WTC11 (cell line): Measurements from ENCODE around the gene NXF1. TPM values are rescaled to one million over a fixed set of nuclear protein-coding genes. Genes with fewer than 3 reads are reported as not detected.

Experiments
- ATAC-seq: fragments of 200-7000 bp; cut with Tn5 transposase; 2 replicates; pipeline ENCODE4 v1.10.0; 2021; ENCODE audit warnings: mild to moderate bottlenecking, moderate library complexity
- CTCF ChIA-PET: fragments of 300-600 bp; sonication (Branson Sonifier 250); formaldehyde crosslinking; loops from one replicate; lab custom pipeline; 2021; ENCODE audit warnings: antibody characterized with exemption; lab: Charles Lee
- POLR2A ChIA-PET: fragments of 350-600 bp; sonication (Branson Sonifier 250); formaldehyde crosslinking; loops from one replicate; lab custom pipeline; 2021; ENCODE audit warnings: antibody characterized with exemption; lab: Charles Lee
- DNase-seq: peaks from one replicate; pipeline ENCODE4 v3.0.0; 2021; ENCODE audit warnings: low spot score
- H3K27ac Mint-ChIP-seq: 2 replicates; pipeline ENCODE4 v1.8.0; 2021; ENCODE audit warnings: mixed read lengths
- H3K27me3 Mint-ChIP-seq: 2 replicates; pipeline ENCODE4 v1.8.0; 2021; ENCODE audit warnings: low read depth, mild to moderate bottlenecking, moderate library complexity, mixed read lengths
- H3K36me3 Mint-ChIP-seq: 2 replicates; pipeline ENCODE4 v1.8.0; 2021; ENCODE audit warnings: mixed read lengths
- H3K4me1 Mint-ChIP-seq: 2 replicates; pipeline ENCODE4 v1.8.0; 2022; ENCODE audit warnings: mixed read lengths
- H3K4me3 Mint-ChIP-seq: 2 replicates; pipeline ENCODE4 v1.8.0; 2021; ENCODE audit warnings: mild to moderate bottlenecking, moderate library complexity, mixed read lengths
- H3K9me3 Mint-ChIP-seq: 2 replicates; pipeline ENCODE4 v1.8.0; 2021; ENCODE audit warnings: mixed read lengths
- ESRRA ChIP-seq: sonication (generic); formaldehyde crosslinking; IDR thresholded peaks from 2 replicates; pipeline ENCODE4 v1.8.1; 2022; ENCODE audit warnings: mild to moderate bottlenecking, missing genetic modification reagents, borderline replicate concordance
- ETV6 ChIP-seq: sonication (generic); formaldehyde crosslinking; IDR thresholded peaks from 2 replicates; pipeline ENCODE4 v1.8.1; 2022; ENCODE audit warnings: mild to moderate bottlenecking, missing genetic modification reagents
- FOXJ3 ChIP-seq: sonication (generic); formaldehyde crosslinking; IDR thresholded peaks from 2 replicates; pipeline ENCODE4 v1.9.0; 2021; ENCODE audit warnings: missing genetic modification reagents, mild to moderate bottlenecking, borderline replicate concordance
- RELA ChIP-seq: sonication (generic); formaldehyde crosslinking; IDR thresholded peaks from 2 replicates; pipeline ENCODE4 v1.8.1; 2022; ENCODE audit warnings: missing genetic modification reagents, mild to moderate bottlenecking, borderline replicate concordance
- RORB ChIP-seq: fragments of 250-450 bp; sonication (Bioruptor Pico); IDR thresholded peaks from 2 replicates; pipeline ENCODE4 v1.9.0; 2021; ENCODE audit warnings: mild to moderate bottlenecking
- SMAD3 ChIP-seq: sonication (generic); formaldehyde crosslinking; IDR thresholded peaks from 2 replicates; pipeline ENCODE4 v1.8.0; 2022; ENCODE audit warnings: missing genetic modification reagents, mild to moderate bottlenecking, borderline replicate concordance
- SP1 ChIP-seq: sonication (generic); formaldehyde crosslinking; conservative IDR thresholded peaks from 2 replicates; pipeline ENCODE4 v1.8.1; 2022; ENCODE audit warnings: missing genetic modification reagents
- ZNF121 ChIP-seq: sonication (generic); formaldehyde crosslinking; IDR thresholded peaks from 2 replicates; pipeline ENCODE4 v1.8.0; 2023; ENCODE audit warnings: missing genetic modification reagents
- ZNF138 ChIP-seq: sonication (generic); formaldehyde crosslinking; conservative IDR thresholded peaks from 2 replicates; pipeline ENCODE4 v1.8.1; 2022; ENCODE audit warnings: mild to moderate bottlenecking, moderate library complexity, missing genetic modification reagents
- ZNF232 ChIP-seq: sonication (generic); formaldehyde crosslinking; IDR thresholded peaks from 2 replicates; pipeline ENCODE4 v1.8.0; 2022; ENCODE audit warnings: mild to moderate bottlenecking, missing genetic modification reagents
- ZNF671 ChIP-seq: fragments of 250-450 bp; sonication (Bioruptor Pico); IDR thresholded peaks from 2 replicates; pipeline ENCODE4 v1.8.0; 2021; ENCODE audit warnings: mild to moderate bottlenecking
- total RNA-seq: library from RNA; stranded (reverse); gene quantifications from 3 replicates; pipeline ENCODE4 v1.2.3, GENCODE V29; 2021
- TF ChIP-seq, protein P1 (sequence below): sonication (generic); formaldehyde crosslinking; IDR thresholded peaks from 2 replicates; pipeline ENCODE4 v1.8.1; 2022; ENCODE audit warnings: low read depth, missing genetic modification reagents, borderline replicate concordance
- TF ChIP-seq, protein P2 (sequence below): sonication (generic); formaldehyde crosslinking; IDR thresholded peaks from 2 replicates; pipeline ENCODE4 v1.8.1; 2023; ENCODE audit warnings: mild to moderate bottlenecking, moderate library complexity, missing genetic modification reagents
- TF ChIP-seq, protein P3 (sequence below): sonication (generic); formaldehyde crosslinking; IDR thresholded peaks from 2 replicates; pipeline ENCODE4 v1.8.0; 2022; ENCODE audit warnings: missing genetic modification reagents
- TF ChIP-seq, protein P4 (sequence below): sonication (generic); formaldehyde crosslinking; IDR thresholded peaks from 2 replicates; pipeline ENCODE4 v1.8.0; 2023; ENCODE audit warnings: missing genetic modification reagents
- TF ChIP-seq, protein P5 (sequence below): fragments of 250-450 bp; sonication (Bioruptor Pico); IDR thresholded peaks from 2 replicates; pipeline ENCODE4 v1.9.0; 2021; ENCODE audit warnings: moderate library complexity, mild to moderate bottlenecking, inconsistent platforms, borderline replicate concordance

NXF1 gene
- total RNA-seq, 1 experiment from 2014 or later: 43.2 TPM

DNA sequence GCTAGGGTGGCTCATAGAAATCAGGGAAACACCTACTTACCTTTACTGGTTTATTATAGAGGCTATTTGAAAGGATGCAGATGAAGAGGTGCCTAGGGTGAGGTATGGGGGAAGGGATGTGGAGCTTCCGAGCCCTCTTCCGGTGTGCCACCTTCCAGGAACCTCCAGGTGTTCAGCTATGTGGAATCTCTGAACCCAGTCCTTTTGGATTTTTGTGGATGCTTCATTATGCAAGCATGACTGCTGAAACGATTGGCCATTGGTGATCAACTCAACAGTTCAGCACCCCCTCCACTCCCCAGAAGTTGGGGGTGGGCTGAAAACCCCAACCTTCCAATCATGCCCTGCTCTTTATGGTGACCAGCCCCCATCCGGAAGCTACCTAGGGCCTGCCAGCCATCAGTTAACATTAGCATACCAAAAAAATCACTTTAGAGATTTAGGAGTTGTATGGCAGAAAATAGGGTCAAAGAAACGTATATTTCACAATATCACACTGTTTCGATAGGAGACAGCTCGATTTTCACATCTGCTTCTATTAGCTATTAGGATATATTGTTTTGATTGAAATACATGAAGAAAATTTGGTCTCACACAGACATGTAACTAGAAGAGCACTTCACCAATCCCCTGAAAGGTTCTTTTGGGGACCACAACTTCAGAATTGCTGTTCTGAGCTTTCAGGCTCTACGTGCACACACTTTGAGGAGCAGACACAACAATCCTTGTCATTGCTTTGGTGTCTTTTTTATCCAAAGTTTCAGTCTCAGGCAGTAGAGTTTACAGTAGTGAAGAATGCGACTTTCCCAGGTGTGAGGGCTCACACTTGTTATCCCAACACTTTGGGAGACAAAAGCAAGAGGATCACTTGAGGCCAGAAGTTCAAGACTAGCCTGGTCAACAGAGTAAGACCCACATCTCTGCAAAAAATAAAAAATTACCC is 47.1 kb downstream of the NXF1 start (continued):
- TF ChIP-seq ETV6 (CRISPR knock-in tag) (peak; percentile 90), RORB (CRISPR knock-in tag) (no peak), ZNF671 (no peak), RELA (CRISPR knock-in tag) (no peak), ZNF138 (CRISPR knock-in tag) (no peak), ZNF121 (0 out of 2 replicates have a peak, but pooled peaks have one; percentile 41), SMAD3 (CRISPR knock-in tag) (no peak), ZNF232 (no peak), SP1 (CRISPR knock-in tag) (peak; percentile 69)
- TF ChIP-seq, protein P1, sequence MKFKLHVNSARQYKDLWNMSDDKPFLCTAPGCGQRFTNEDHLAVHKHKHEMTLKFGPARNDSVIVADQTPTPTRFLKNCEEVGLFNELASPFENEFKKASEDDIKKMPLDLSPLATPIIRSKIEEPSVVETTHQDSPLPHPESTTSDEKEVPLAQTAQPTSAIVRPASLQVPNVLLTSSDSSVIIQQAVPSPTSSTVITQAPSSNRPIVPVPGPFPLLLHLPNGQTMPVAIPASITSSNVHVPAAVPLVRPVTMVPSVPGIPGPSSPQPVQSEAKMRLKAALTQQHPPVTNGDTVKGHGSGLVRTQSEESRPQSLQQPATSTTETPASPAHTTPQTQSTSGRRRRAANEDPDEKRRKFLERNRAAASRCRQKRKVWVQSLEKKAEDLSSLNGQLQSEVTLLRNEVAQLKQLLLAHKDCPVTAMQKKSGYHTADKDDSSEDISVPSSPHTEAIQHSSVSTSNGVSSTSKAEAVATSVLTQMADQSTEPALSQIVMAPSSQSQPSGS: no peak
- TF ChIP-seq, protein P2, sequence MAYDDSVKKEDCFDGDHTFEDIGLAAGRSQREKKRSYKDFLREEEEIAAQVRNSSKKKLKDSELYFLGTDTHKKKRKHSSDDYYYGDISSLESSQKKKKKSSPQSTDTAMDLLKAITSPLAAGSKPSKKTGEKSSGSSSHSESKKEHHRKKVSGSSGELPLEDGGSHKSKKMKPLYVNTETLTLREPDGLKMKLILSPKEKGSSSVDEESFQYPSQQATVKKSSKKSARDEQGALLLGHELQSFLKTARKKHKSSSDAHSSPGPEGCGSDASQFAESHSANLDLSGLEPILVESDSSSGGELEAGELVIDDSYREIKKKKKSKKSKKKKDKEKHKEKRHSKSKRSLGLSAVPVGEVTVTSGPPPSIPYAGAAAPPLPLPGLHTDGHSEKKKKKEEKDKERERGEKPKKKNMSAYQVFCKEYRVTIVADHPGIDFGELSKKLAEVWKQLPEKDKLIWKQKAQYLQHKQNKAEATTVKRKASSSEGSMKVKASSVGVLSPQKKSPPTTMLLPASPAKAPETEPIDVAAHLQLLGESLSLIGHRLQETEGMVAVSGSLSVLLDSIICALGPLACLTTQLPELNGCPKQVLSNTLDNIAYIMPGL (CRISPR knock-in tag): no peak

DNA sequence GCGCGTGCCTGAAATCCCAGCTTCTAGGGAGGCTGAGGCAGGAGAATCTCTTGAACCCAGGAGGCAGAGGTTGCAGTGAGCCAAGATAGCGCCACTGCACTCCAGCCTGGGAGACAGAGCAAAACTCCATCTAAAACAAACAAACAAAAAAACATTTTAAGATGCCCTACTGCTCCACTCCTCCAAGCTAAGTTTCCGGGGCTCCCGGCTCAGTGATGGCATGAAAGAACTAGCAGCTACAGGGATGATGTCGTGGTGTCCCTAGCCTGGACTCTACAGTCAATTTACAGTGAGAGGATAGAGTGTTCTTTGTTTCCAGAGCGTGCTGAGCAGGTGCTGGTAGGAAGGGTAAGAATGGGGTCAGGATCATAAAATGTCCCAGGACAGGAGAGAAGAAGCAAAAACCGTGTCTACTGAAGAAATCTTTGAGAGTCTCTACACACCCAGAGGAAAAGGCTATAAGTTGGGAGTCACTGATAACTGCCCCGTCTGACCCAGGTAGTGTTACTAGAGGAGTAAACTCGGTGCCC is 50.1 kb downstream of the NXF1 start:
- ChIA-PET CTCF (interaction anchor here (1.0 to 2.7 kb wide), 4 partner anchors 15 to 32 kb away, joined by 3 to 67 read pairs (median 28); partner anchors contain the start of genes TAF6L and TMEM179B), POLR2A (interaction anchor here (1.9 to 2.5 kb wide), 4 partner anchors 28 to 90 kb away, joined by 8 to 30 read pairs (median 16); partner anchors contain the start of genes C11orf98, CSKMT, HNRNPUL2 and TMEM179B)
- Mint-ChIP-seq H3K4me3 (peak overlapping the region; percentile 95), H3K27ac (peak overlapping the region; percentile 87), H3K4me1 (peaks cover 31% of the 10 kb centered on the region), H3K36me3 (peaks cover 30% of the 10 kb centered on the region), H3K9me3 (no peaks in the 10 kb centered on the region), H3K27me3 (no peaks in the 10 kb centered on the region; the same call in 1 of the 2 replicates)
- TF ChIP-seq FOXJ3 (CRISPR knock-in tag) (no peak), ESRRA (no peak)
- TF ChIP-seq, protein P3, sequence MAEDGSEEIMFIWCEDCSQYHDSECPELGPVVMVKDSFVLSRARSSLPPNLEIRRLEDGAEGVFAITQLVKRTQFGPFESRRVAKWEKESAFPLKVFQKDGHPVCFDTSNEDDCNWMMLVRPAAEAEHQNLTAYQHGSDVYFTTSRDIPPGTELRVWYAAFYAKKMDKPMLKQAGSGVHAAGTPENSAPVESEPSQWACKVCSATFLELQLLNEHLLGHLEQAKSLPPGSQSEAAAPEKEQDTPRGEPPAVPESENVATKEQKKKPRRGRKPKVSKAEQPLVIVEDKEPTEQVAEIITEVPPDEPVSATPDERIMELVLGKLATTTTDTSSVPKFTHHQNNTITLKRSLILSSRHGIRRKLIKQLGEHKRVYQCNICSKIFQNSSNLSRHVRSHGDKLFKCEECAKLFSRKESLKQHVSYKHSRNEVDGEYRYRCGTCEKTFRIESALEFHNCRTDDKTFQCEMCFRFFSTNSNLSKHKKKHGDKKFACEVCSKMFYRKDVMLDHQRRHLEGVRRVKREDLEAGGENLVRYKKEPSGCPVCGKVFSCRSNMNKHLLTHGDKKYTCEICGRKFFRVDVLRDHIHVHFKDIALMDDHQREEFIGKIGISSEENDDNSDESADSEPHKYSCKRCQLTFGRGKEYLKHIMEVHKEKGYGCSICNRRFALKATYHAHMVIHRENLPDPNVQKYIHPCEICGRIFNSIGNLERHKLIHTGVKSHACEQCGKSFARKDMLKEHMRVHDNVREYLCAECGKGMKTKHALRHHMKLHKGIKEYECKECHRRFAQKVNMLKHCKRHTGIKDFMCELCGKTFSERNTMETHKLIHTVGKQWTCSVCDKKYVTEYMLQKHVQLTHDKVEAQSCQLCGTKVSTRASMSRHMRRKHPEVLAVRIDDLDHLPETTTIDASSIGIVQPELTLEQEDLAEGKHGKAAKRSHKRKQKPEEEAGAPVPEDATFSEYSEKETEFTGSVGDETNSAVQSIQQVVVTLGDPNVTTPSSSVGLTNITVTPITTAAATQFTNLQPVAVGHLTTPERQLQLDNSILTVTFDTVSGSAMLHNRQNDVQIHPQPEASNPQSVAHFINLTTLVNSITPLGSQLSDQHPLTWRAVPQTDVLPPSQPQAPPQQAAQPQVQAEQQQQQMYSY (CRISPR knock-in tag): no peak
- TF ChIP-seq, protein P4, sequence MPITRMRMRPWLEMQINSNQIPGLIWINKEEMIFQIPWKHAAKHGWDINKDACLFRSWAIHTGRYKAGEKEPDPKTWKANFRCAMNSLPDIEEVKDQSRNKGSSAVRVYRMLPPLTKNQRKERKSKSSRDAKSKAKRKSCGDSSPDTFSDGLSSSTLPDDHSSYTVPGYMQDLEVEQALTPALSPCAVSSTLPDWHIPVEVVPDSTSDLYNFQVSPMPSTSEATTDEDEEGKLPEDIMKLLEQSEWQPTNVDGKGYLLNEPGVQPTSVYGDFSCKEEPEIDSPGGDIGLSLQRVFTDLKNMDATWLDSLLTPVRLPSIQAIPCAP: no peak
- TF ChIP-seq, protein P5, sequence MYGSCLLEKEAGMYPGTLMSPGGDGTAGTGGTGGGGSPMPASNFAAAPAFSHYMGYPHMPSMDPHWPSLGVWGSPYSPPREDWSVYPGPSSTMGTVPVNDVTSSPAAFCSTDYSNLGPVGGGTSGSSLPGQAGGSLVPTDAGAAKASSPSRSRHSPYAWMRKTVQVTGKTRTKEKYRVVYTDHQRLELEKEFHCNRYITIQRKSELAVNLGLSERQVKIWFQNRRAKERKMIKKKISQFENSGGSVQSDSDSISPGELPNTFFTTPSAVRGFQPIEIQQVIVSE (CRISPR knock-in tag): no peak
- ATAC-seq (no peak), DNase-seq (no peak)
